ENCODE data around the gene GALNT11.

The GALNT11 gene

DNA sequence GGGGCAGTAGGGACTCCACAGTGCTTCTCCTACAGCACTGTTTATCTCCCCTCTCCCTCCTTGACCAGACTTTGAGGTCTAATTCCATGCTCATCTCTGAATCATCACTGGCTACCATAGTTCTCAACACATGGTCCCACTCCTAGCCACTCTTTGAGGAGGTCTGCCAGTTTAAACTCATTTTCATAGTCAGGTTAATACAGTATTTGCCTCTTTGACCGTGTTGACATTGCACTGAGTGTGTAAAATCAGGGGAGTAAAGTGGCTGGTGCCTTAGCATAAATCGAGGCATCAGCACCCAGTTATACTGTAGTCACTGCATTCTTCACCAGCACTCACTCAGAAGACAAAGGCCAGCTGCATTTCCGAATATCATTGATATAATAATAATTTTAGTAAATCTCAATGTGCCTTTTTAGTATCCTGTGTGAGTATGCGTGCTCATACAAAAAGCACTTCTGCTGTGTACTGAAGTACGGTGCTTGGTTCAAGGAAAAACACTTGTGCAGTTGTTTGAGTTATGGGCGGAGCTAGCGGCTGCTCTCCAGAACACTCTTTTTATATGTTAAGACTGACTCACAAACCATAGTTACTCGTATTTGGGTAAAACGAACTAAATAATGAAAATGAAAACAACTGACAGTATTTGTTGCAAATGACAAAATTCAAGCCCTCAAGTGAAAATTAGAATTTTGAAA lies 89.7 kb downstream of the GALNT11 start:
- DNase-seq (ENCODE audit: low read depth in 4 of 4, low spot score in 1 of 4), result no peak

DNA sequence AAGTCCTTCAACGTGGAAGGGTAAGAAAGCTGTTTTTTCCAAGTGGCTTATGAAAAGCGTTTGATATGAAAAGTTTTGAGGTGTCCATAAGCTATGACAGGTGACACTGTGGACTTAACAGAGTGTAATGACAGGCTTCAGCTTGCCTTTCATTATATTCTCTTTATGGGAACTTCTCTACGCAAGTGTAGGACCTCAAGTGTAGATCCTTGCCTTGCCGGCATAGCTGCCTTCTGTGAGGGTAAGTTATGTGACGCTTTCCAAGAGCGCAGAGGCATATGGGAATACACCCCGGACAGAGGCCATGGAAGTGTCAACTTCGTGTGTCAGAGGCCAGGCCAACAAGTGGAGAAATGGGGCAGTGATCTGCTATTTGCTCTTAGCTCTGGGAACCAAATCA lies 91.9 kb downstream of the GALNT11 start:
- DNase-seq (ENCODE audit: low read depth in 4 of 4, low spot score in 1 of 4), result no peak

GRCh38 chr7:152120210-152120609 lies 94.7 kb downstream of the GALNT11 start:
- DNase-seq (ENCODE audit: low read depth in 4 of 4, low spot score in 1 of 4), result no peak

- DNase-seq (ENCODE audit: low read depth in 4 of 4, low spot score in 1 of 4), result no peak
Observed at GRCh38 chr7:152120776-152121175, 95.3 kb downstream of the GALNT11 start.

- no peak for DNase-seq (ENCODE audit: low read depth in 4 of 4, low spot score in 1 of 4)
Observed at GRCh38 chr7:152121432-152121831, 96.0 kb downstream of the GALNT11 start.

GRCh38 chr7:152122540-152122939 lies 97.1 kb downstream of the GALNT11 start:
- DNase-seq (ENCODE audit: low read depth in 4 of 4, low spot score in 1 of 4), result no peak

DNA sequence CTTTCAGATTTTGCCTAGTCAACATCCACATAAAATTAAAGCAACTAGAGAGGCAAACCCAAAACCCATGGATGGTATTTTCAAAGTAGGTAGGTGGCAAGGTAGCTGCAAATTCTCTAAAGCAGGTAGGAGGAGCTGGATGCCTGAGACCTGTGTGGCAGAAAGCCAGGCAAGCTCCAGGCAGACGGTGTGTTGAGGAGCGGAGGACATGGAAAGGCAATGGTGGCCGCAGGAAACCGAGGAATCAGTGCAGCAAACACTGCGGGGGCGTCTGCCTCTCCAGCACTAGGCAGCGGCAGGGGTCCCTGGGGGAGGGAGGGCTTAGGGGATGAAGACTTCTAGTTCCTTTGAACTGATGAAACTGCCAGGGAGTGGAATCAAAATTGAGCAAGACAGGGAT lies 101.3 kb downstream of the GALNT11 start:
- DNase-seq (ENCODE audit: low read depth in 4 of 4, low spot score in 1 of 4), result no peak

GRCh38 chr7:152127229-152127628 lies 101.8 kb downstream of the GALNT11 start:
- DNase-seq (ENCODE audit: low read depth in 4 of 4, low spot score in 1 of 4), result no peak

DNA sequence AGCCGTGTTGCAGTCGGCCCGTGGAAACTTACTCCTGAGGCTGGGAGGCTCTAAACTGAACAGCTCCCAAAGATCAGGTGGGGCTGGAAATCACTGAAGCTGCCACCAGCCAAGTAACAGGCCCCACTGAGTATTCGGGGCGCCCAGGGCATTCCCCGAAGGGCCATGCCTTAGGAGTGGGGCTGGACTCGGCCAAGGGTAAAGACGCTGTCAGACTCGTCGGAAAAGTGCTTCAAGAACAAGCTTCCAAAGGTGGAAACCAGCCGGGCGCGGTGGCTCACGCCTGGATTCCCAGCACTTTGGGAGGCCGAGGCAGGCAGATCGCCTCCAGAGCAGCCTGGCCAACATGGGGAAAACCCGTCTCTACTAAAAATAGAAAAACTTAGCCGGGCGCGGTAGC lies 102.8 kb downstream of the GALNT11 start:
- no peak for DNase-seq (ENCODE audit: low read depth in 4 of 4, low spot score in 1 of 4)

GRCh38 chr7:152128741-152129461 lies 103.4 kb downstream of the GALNT11 start:
- no peak for DNase-seq (ENCODE audit: low read depth in 4 of 4, low spot score in 1 of 4)

DNA sequence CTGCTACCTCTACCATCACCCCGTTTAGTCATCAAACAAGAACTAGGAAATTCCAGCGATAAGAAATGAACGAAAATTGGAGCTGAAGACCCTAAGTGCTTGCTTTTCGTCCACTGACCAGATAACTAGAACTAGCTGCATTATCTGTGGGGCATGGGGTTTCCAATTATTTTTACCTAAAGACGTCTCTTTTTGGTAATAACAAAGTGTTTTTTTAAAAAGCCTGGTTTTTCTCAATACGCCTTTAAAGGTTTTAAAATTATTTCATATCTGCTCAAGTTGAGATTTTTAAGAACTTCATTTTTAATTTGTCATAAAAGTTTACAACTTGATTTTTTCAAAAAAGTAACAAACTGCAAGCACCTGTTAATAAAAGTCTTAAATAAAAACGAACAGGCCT lies 104.2 kb downstream of the GALNT11 start:
- DNase-seq (ENCODE audit: low read depth in 4 of 4, low spot score in 1 of 4), result no peak

DNA sequence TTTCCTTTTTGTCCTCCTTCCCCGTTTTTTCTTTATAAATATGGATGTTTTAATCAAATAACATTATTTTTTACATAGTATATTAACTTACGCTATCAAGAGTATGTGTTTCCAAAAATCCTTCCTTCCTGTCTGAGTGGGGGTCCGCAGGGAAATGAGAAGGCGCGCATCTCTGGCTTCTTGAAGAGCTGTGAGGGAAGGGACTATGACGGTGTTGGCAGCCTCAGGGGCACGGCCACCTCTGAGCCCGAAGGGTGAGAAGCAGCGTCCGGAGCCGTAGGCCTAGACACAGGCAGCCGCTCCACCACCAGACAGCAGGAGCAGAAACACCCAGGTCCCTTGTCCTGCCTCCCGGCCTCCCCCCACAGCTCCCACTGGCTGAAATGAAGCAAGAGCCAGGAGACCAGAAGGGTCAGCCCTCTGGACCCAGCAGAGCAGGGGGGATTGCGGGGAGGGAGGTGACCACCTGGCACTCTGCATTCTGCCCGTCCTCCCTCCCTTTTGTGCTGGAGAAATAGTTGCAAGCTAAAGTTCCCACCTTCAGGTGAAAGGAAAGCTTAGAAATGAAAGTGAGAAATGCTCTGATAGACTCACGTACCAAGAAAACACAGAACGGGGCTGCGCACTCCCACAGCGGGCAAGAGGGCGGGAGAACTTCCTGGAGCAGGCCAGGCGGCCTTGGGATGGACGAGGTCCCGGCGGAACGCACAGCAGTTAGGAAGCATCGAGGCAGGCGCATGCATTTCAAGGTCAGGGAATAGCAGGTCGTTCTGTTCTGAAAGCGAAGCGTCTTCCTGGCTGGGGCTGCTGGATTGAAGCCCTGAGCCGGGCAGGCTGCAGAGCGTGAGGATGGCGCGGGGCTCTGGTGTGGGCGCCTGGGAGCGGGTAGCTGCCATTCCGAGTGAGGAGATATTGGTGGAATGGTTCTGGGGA lies 105.5 kb downstream of the GALNT11 start:
- DNase-seq (ENCODE audit: low read depth in 4 of 4, low spot score in 1 of 4), result no peak

DNA sequence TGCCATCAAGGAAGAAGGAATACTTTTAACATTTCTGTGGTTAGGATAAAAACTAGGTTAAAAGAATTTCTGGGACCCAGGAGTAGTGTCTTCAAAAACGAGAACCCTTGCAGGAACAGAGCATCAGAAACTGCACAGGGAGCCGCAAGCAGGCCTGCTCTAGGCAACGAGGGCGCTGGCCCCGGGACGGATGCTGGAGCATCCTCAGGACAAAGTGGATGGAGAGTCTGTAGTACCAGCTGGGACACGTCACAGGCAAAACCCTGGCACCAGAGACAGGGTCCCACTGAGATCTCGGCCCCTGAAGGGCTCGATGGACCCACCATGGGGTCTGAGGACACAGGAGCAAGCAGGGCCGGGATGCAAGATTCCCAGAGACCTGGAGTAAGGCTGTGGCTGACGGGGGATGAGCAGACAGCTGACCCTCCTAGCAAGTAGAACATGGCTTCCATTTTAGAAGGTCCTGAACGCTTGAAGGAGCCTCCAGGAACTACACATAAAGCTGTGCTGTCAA lies 106.6 kb downstream of the GALNT11 start:
- DNase-seq (ENCODE audit: low read depth in 4 of 4, low spot score in 1 of 4), result no peak

- no peak for DNase-seq (ENCODE audit: low read depth in 4 of 4, low spot score in 1 of 4)
Observed at GRCh38 chr7:152132812-152133211, 107.3 kb downstream of the GALNT11 start.

GRCh38 chr7:152133804-152134203 lies 108.3 kb downstream of the GALNT11 start:
- no peak for DNase-seq (ENCODE audit: low read depth in 4 of 4, low spot score in 1 of 4)

GRCh38 chr7:152136686-152137085 lies 111.2 kb downstream of the GALNT11 start:
- no peak for DNase-seq (ENCODE audit: low read depth in 4 of 4, low spot score in 1 of 4)

GRCh38 chr7:152137476-152138025 lies 112.1 kb downstream of the GALNT11 start:
- DNase-seq (ENCODE audit: low read depth in 4 of 4, low spot score in 1 of 4), result no peak

DNA sequence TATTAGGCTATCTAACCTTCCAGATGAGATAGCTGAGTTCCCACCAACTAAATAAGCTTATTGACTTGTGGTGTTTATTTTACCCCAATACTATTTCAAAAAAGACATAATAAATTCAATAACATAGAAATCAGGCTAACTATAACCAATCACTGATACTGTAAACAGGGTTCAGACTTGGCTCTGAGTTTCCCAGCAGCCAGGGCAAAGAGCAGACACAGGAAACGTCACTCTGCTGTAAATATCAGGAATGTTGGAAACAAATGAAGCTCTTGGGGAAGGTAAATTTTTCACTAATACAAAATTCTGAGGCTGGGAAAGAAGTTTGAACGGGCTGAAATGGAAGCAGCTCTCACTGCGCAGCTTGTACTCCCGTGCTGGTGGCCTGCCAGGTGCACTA lies 114.6 kb downstream of the GALNT11 start:
- DNase-seq (ENCODE audit: low read depth in 4 of 4, low spot score in 1 of 4), result no peak

DNA sequence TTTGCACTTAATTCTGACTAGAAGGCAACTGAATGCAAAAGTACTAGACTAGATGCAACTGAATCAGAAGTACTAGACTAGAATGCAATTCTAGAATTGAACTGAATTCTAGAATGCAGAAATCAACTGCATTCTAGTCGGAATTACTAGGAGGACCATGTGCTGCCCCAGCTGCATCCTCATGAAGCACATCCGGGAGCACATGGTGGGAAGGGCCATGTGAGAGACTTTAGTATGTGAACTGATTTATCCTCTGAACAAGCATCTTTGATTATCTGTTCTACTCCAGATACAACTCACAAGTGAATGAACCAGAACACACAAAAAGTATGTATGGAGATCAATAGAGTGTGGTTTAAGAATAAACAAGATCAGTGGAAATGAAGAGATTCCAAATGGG lies 115.1 kb downstream of the GALNT11 start:
- DNase-seq (ENCODE audit: low read depth in 4 of 4, low spot score in 1 of 4), result no peak

- DNase-seq (ENCODE audit: low read depth in 4 of 4, low spot score in 1 of 4), result no peak
Observed at GRCh38 chr7:152142976-152143595, 117.6 kb downstream of the GALNT11 start.

Data from stimulated activated CD4-positive, alpha-beta T cell treated with anti-CD3 and anti-CD28 coated beads, Interleukin-1b, Interleukin-23, amount 100 ng/mL, for 24 hours (primary cell).